ENCODE measurements around the gene NPIPB2.

DNA sequence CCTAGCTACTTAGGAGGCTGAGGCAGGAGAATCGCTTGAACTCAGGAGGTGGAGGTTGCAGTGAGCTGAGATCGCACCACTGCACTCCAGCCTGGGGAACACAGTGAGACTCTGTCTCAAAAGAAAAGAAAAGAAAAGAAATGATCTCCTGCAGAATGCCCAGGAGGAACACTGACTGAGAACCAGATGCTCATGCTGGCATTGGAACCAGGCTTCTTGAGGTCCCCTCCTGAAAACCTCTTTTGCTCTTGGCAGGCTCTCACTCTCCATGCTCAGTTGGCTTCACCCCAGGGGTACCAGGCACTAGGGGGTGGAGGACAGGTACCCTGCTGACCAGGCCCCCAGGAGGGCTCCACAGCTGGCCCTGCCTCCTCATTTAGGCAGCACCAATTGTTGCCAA lies 14.7 kb upstream of the NPIPB2 start:
- no peak for TF ChIP-seq GABPA (IDR thresholded peaks at IDR 0.05; ENCODE audit: low read depth)
- TF ChIP-seq, protein P1, sequence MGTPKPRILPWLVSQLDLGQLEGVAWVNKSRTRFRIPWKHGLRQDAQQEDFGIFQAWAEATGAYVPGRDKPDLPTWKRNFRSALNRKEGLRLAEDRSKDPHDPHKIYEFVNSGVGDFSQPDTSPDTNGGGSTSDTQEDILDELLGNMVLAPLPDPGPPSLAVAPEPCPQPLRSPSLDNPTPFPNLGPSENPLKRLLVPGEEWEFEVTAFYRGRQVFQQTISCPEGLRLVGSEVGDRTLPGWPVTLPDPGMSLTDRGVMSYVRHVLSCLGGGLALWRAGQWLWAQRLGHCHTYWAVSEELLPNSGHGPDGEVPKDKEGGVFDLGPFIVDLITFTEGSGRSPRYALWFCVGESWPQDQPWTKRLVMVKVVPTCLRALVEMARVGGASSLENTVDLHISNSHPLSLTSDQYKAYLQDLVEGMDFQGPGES (IDR thresholded peaks at IDR 0.05), result no peak
- TF ChIP-seq, protein P2, sequence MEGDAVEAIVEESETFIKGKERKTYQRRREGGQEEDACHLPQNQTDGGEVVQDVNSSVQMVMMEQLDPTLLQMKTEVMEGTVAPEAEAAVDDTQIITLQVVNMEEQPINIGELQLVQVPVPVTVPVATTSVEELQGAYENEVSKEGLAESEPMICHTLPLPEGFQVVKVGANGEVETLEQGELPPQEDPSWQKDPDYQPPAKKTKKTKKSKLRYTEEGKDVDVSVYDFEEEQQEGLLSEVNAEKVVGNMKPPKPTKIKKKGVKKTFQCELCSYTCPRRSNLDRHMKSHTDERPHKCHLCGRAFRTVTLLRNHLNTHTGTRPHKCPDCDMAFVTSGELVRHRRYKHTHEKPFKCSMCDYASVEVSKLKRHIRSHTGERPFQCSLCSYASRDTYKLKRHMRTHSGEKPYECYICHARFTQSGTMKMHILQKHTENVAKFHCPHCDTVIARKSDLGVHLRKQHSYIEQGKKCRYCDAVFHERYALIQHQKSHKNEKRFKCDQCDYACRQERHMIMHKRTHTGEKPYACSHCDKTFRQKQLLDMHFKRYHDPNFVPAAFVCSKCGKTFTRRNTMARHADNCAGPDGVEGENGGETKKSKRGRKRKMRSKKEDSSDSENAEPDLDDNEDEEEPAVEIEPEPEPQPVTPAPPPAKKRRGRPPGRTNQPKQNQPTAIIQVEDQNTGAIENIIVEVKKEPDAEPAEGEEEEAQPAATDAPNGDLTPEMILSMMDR (IDR thresholded peaks at IDR 0.05 in 2 of 3, conservative IDR thresholded peaks at IDR 0.05 in 1 of 3; ENCODE audit: control insufficient read depth in 2 of 3, extremely low read depth in 1 of 3, insufficient read depth in 1 of 3, low read depth in 3 of 3, low read length in 3 of 3), result no peak
- no peak for TF ChIP-seq CHD2 (IDR thresholded peaks at IDR 0.05; ENCODE audit: borderline replicate concordance, low read depth, low read length)
- no peak for TF ChIP-seq RCOR1 (conservative IDR thresholded peaks at IDR 0.05; ENCODE audit: low read depth, low read length)

Measured in GM12878 (cell line).